Suprapubic skin (tissue), 3 donors: Measurements from ENCODE around the gene RGS9BP.

Source experiments
- CTCF ChIP-seq, 2 donors: fragments of 200-600 bp in 1 of 2; fragments of 450-650 bp in 1 of 2; sonication (generic) in 1 of 2; IDR thresholded peaks; one replicate each; pipeline ENCODE4 v1.5.1; 2016 to 2019; ENCODE audit warnings: antibody characterized with exemption in 2 of 2, mild to moderate bottlenecking in 1 of 2, moderate library complexity in 1 of 2
- EP300 ChIP-seq: sonication (generic); formaldehyde crosslinking; IDR thresholded peaks from one replicate; pipeline ENCODE4 v1.6.1; 2017; ENCODE audit warnings: antibody characterized with exemption
- POLR2A ChIP-seq, 2 donors: fragments of 450-650 bp; IDR thresholded peaks; one replicate each; pipeline ENCODE4 v1.6.1; 2017; ENCODE audit warnings: antibody characterized with exemption in 2 of 2, mild to moderate bottlenecking in 2 of 2, moderate library complexity in 2 of 2

GRCh38 chr19:32691291-32691951 is 15.8 kb downstream of the RGS9BP start, which contains the start of gene NUDT19:
- TF ChIP-seq CTCF (IDR thresholded peaks at IDR 0.05) (no peak), EP300 (no peak), POLR2A (IDR thresholded peaks at IDR 0.05) (no peak)
